ENCODE data around the gene CDK5RAP1.

CDK5RAP1 gene

GRCh38 chr20:33401184-33401920 lies at the start of gene CDK5RAP1:
CDK5RAP1 (minus strand) TSS chr20:33401519; CDS start chr20:33397064, 4,455 bp downstream.
- TF ChIP-seq, protein P1, sequence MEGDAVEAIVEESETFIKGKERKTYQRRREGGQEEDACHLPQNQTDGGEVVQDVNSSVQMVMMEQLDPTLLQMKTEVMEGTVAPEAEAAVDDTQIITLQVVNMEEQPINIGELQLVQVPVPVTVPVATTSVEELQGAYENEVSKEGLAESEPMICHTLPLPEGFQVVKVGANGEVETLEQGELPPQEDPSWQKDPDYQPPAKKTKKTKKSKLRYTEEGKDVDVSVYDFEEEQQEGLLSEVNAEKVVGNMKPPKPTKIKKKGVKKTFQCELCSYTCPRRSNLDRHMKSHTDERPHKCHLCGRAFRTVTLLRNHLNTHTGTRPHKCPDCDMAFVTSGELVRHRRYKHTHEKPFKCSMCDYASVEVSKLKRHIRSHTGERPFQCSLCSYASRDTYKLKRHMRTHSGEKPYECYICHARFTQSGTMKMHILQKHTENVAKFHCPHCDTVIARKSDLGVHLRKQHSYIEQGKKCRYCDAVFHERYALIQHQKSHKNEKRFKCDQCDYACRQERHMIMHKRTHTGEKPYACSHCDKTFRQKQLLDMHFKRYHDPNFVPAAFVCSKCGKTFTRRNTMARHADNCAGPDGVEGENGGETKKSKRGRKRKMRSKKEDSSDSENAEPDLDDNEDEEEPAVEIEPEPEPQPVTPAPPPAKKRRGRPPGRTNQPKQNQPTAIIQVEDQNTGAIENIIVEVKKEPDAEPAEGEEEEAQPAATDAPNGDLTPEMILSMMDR (IDR thresholded peaks at IDR 0.05; ENCODE audit: extremely low read depth, insufficient read depth, missing control alignments): no peak
- in situ Hi-C loops (cut with MboI; ENCODE audit: low pct_unique_long_range_greater_than_20kb, low sequenced_read_pairs, unreplicated experiment): no loop called here
- DNase-seq (ENCODE audit: low spot score): peak; percentile 89

DNA sequence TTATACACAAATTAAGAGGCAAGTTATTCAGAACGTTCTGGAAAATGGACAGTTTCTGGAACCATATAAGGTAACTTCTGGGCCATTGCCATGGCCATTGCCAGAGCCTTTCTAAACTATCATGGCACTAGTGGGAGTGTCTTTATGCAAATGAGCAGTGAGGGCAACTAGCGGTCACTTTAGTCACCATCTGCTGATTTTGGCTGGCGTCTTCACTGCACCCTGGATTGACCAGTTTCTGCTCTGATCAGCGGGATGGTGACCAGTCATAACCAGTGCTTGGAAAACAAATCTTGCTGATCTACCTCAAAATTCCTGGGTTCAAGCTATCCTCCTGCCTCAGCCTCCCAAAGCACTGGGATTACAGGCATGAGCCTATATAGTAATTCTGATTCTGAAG lies 49.5 kb upstream of the CDK5RAP1 start:
- no peak for DNase-seq (ENCODE audit: low spot score)
- TF ChIP-seq, protein P1 (IDR thresholded peaks at IDR 0.05; ENCODE audit: extremely low read depth, insufficient read depth, missing control alignments): no peak
- in situ Hi-C loops (cut with MboI; ENCODE audit: low pct_unique_long_range_greater_than_20kb, low sequenced_read_pairs, unreplicated experiment): loop anchor here (10.0 kb wide), 1 partner anchor 204 kb away; no protein-coding TSS in a partner anchor

- TF ChIP-seq, protein P1 (IDR thresholded peaks at IDR 0.05; ENCODE audit: extremely low read depth, insufficient read depth, missing control alignments): no peak
- no peak for DNase-seq (ENCODE audit: low spot score)
- in situ Hi-C loops (cut with MboI; ENCODE audit: low pct_unique_long_range_greater_than_20kb, low sequenced_read_pairs, unreplicated experiment): no loop called here
These were observed 44.7 kb upstream of the CDK5RAP1 start for GRCh38 chr20:33445881-33446625.

GRCh38 chr20:33444797-33445560 lies 43.7 kb upstream of the CDK5RAP1 start:
- no peak for DNase-seq (ENCODE audit: low spot score)
- TF ChIP-seq, protein P1 (IDR thresholded peaks at IDR 0.05; ENCODE audit: extremely low read depth, insufficient read depth, missing control alignments): peak; percentile 44
- in situ Hi-C loops (cut with MboI; ENCODE audit: low pct_unique_long_range_greater_than_20kb, low sequenced_read_pairs, unreplicated experiment): no loop called here

- TF ChIP-seq, protein P1 (IDR thresholded peaks at IDR 0.05; ENCODE audit: extremely low read depth, insufficient read depth, missing control alignments): no peak
- DNase-seq (ENCODE audit: low spot score): peak; percentile 98
- in situ Hi-C loops (cut with MboI; ENCODE audit: low pct_unique_long_range_greater_than_20kb, low sequenced_read_pairs, unreplicated experiment): no loop called here
These were observed 42.4 kb upstream of the CDK5RAP1 start, which contains the start of gene SNTA1 for GRCh38 chr20:33443512-33444239. SNTA1 (minus strand) TSS chr20:33443763; CDS start chr20:33443620, 143 bp downstream.
